Measurements from ENCODE around the gene LDLRAD3.

- TF ChIP-seq CTCF (IDR thresholded peaks at IDR 0.05; ENCODE audit: low read depth, low read length, poor library complexity, severe bottlenecking) (no peak), EZH2phosphoT487 (IDR thresholded peaks at IDR 0.05; ENCODE audit: borderline replicate concordance, low read length) (no peak)
Observed at GRCh38 chr11:36228689-36229088, 284.8 kb downstream of the LDLRAD3 start.

Data from DOHH2 (cell line).